Karpas-422 (cell line): ENCODE results near the gene CD19. TPM values are rescaled to one million over a fixed set of nuclear protein-coding genes. Genes with fewer than 3 reads are reported as not detected.

Source experiments
- DNase-seq: peaks from one replicate; pipeline ENCODE4 v3.0.0-alpha.2; 2015
- H2AFZ ChIP-seq: fragments of 200-600 bp; sonication (generic); 2 replicates; pipeline ENCODE4 v1.6.1; 2014; ENCODE audit warnings: antibody characterized with exemption, low read length, mixed read lengths
- H3K27ac ChIP-seq: fragments of 200-600 bp; sonication (generic); 2 replicates; pipeline ENCODE4 v1.5.1; 2014; ENCODE audit warnings: mild to moderate bottlenecking, low read length, moderate library complexity
- H3K27me3 ChIP-seq: fragments of 200-600 bp; sonication (generic); 2 replicates; pipeline ENCODE4 v1.6.1; 2014; ENCODE audit warnings: low read length, mixed read lengths
- H3K36me3 ChIP-seq: fragments of 200-600 bp; sonication (generic); 2 replicates; pipeline ENCODE4 v1.6.1; 2014; ENCODE audit warnings: low read length, mixed read lengths; ENCODE audit not compliant: insufficient read depth
- H3K4me1 ChIP-seq: fragments of 200-600 bp; sonication (generic); 2 replicates; pipeline ENCODE4 v1.6.1; 2014; ENCODE audit warnings: mild to moderate bottlenecking, low read length, mixed read lengths
- H3K4me2 ChIP-seq: fragments of 200-600 bp; sonication (generic); 2 replicates; pipeline ENCODE4 v1.6.1; 2014; ENCODE audit warnings: low read length, low read depth, mild to moderate bottlenecking; ENCODE audit not compliant: poor library complexity, severe bottlenecking
- H3K4me3 ChIP-seq: fragments of 200-600 bp; sonication (generic); 2 replicates; pipeline ENCODE4 v1.5.1; 2014; ENCODE audit warnings: mild to moderate bottlenecking, antibody characterized with exemption, low read length, mixed read lengths
- H3K79me2 ChIP-seq: fragments of 200-600 bp; sonication (generic); 2 replicates; pipeline ENCODE4 v1.6.1; 2014; ENCODE audit warnings: mild to moderate bottlenecking, low read length, mixed read lengths
- H3K9ac ChIP-seq: fragments of 200-600 bp; sonication (generic); 2 replicates; pipeline ENCODE4 v1.6.0; 2014; ENCODE audit warnings: low read length
- H3K9me2 ChIP-seq: fragments of 200-600 bp; sonication (generic), shearing (Covaris generic); replicated peaks from 2 replicates; pipeline ENCODE4 v1.6.0; 2014; ENCODE audit warnings: mild to moderate bottlenecking, low read length, moderate library complexity; ENCODE audit not compliant: insufficient read depth
- H3K9me3 ChIP-seq: fragments of 300-700, 200-600 bp; sonication (generic); 2 replicates; pipeline ENCODE4 v1.6.1; 2014; ENCODE audit warnings: low read length, mixed read lengths
- H4K20me1 ChIP-seq: fragments of 200-600 bp; sonication (generic); 2 replicates; pipeline ENCODE4 v1.6.1; 2014; ENCODE audit warnings: mild to moderate bottlenecking, antibody characterized with exemption, low read length, low read depth; ENCODE audit not compliant: insufficient read depth
- total RNA-seq: library from RNA; depleted of rRNA; stranded (reverse); fragments of >200 nt; shearing (Covaris generic); gene quantifications from 2 replicates; pipeline ENCODE4 v1.2.3, GENCODE V29; 2014; ENCODE audit warnings: low replicate concordance

The CD19 gene
- total RNA-seq, 1 experiment from 2014 or later = 194 TPM

GRCh38 chr16:28895609-28896008, 36.2 kb upstream of the CD19 start:
- Histone ChIP-seq H3K4me1 (no peaks in the 10 kb centered on the region), H3K27ac (no peak overlapping the region), H4K20me1 (no peaks in the 10 kb centered on the region), H3K9ac (no peak overlapping the region), H3K9me2 (no peaks in the 10 kb centered on the region), H3K36me3 (peaks cover 4% of the 10 kb centered on the region; the same call in 1 of the 2 replicates), H3K79me2 (no peaks in the 10 kb centered on the region), H3K4me3 (no peak overlapping the region), H3K4me2 (no peak overlapping the region), H2AFZ (no peak overlapping the region), H3K9me3 (no peaks in the 10 kb centered on the region), H3K27me3 (no peaks in the 10 kb centered on the region)
- DNase-seq = no peak

- Histone ChIP-seq H3K9me2 (no peaks in the 10 kb centered on the region), H3K79me2 (no peaks in the 10 kb centered on the region), H3K9me3 (no peaks in the 10 kb centered on the region)
These were observed 33.9 kb upstream of the CD19 start for GRCh38 chr16:28897826-28898225.

GRCh38 chr16:28898266-28898665, 33.5 kb upstream of the CD19 start:
- Histone ChIP-seq H4K20me1 (no peaks in the 10 kb centered on the region), H3K9me3 (no peaks in the 10 kb centered on the region), H2AFZ (no peak overlapping the region), H3K9ac (no peak overlapping the region), H3K27ac (no peak overlapping the region), H3K4me2 (no peak overlapping the region), H3K79me2 (no peaks in the 10 kb centered on the region), H3K4me1 (no peaks in the 10 kb centered on the region), H3K4me3 (no peak overlapping the region), H3K27me3 (no peaks in the 10 kb centered on the region), H3K9me2 (no peaks in the 10 kb centered on the region), H3K36me3 (peaks cover 4% of the 10 kb centered on the region; the same call in 1 of the 2 replicates)
- DNase-seq = no peak

More at GRCh38 chr16:28897826-28898225, 33.9 kb upstream of the CD19 start:
- Histone ChIP-seq H2AFZ (no peak overlapping the region), H3K9ac (no peak overlapping the region), H3K4me2 (no peak overlapping the region), H3K4me3 (no peak overlapping the region), H3K36me3 (peaks cover 4% of the 10 kb centered on the region; the same call in 1 of the 2 replicates), H4K20me1 (no peaks in the 10 kb centered on the region), H3K27ac (no peak overlapping the region), H3K4me1 (no peaks in the 10 kb centered on the region), H3K27me3 (no peaks in the 10 kb centered on the region)
- DNase-seq = no peak

- no peak for DNase-seq
These were observed 32.8 kb upstream of the CD19 start for GRCh38 chr16:28898942-28899341.

GRCh38 chr16:28899882-28900590, 31.7 kb upstream of the CD19 start:
- Histone ChIP-seq H3K9ac (no peak overlapping the region), H3K4me1 (no peaks in the 10 kb centered on the region), H3K27me3 (no peaks in the 10 kb centered on the region), H3K4me2 (no peak overlapping the region), H3K9me3 (no peaks in the 10 kb centered on the region), H3K27ac (no peak overlapping the region), H4K20me1 (no peaks in the 10 kb centered on the region), H3K79me2 (no peaks in the 10 kb centered on the region), H3K36me3 (peaks cover 4% of the 10 kb centered on the region; the same call in 1 of the 2 replicates), H2AFZ (no peak overlapping the region), H3K9me2 (no peaks in the 10 kb centered on the region), H3K4me3 (no peak overlapping the region)
- no peak for DNase-seq

More at GRCh38 chr16:28898942-28899341, 32.8 kb upstream of the CD19 start:
- Histone ChIP-seq H4K20me1 (no peaks in the 10 kb centered on the region), H3K36me3 (peaks cover 4% of the 10 kb centered on the region; the same call in 1 of the 2 replicates), H3K4me2 (no peak overlapping the region), H3K9me3 (no peaks in the 10 kb centered on the region), H3K9ac (no peak overlapping the region), H3K9me2 (no peaks in the 10 kb centered on the region), H3K27me3 (no peaks in the 10 kb centered on the region), H3K27ac (no peak overlapping the region), H3K4me3 (no peak overlapping the region), H2AFZ (no peak overlapping the region), H3K79me2 (no peaks in the 10 kb centered on the region), H3K4me1 (no peaks in the 10 kb centered on the region)

GRCh38 chr16:28900601-28901000, 31.2 kb upstream of the CD19 start:
- H3K9me3 ChIP-seq = no peaks in the 10 kb centered on the region
- H4K20me1 ChIP-seq = no peaks in the 10 kb centered on the region
- no peaks in the 10 kb centered on the region for H3K27me3 ChIP-seq
- no peaks in the 10 kb centered on the region for H3K9me2 ChIP-seq
- no peak overlapping the region for H3K9ac ChIP-seq
- no peaks in the 10 kb centered on the region for H3K79me2 ChIP-seq
- DNase-seq = no peak
- H3K4me1 ChIP-seq = no peaks in the 10 kb centered on the region
- no peak overlapping the region for H3K27ac ChIP-seq
- H3K4me3 ChIP-seq = no peak overlapping the region
- H3K4me2 ChIP-seq = no peak overlapping the region
- H3K36me3 ChIP-seq = peaks cover 4% of the 10 kb centered on the region; the same call in 1 of the 2 replicates
- H2AFZ ChIP-seq = no peak overlapping the region

- no peak overlapping the region for H3K9ac ChIP-seq
These were observed 29.9 kb upstream of the CD19 start for GRCh38 chr16:28901862-28902261.

GRCh38 chr16:28902909-28903308, 28.9 kb upstream of the CD19 start:
- Histone ChIP-seq H3K4me1 (no peaks in the 10 kb centered on the region), H3K9me2 (no peaks in the 10 kb centered on the region), H3K36me3 (peaks cover 4% of the 10 kb centered on the region; the same call in 1 of the 2 replicates), H3K27me3 (no peaks in the 10 kb centered on the region), H3K79me2 (no peaks in the 10 kb centered on the region), H3K4me3 (no peak overlapping the region), H3K4me2 (no peak overlapping the region), H4K20me1 (no peaks in the 10 kb centered on the region), H3K9me3 (no peaks in the 10 kb centered on the region), H3K27ac (no peak overlapping the region), H3K9ac (no peak overlapping the region), H2AFZ (no peak overlapping the region)
- DNase-seq = no peak

More at GRCh38 chr16:28901862-28902261, 29.9 kb upstream of the CD19 start:
- Histone ChIP-seq H3K27me3 (no peaks in the 10 kb centered on the region), H2AFZ (no peak overlapping the region), H3K9me2 (no peaks in the 10 kb centered on the region), H3K4me3 (no peak overlapping the region), H3K4me1 (no peaks in the 10 kb centered on the region), H3K27ac (no peak overlapping the region), H3K36me3 (peaks cover 4% of the 10 kb centered on the region; the same call in 1 of the 2 replicates), H3K4me2 (no peak overlapping the region), H3K9me3 (no peaks in the 10 kb centered on the region), H3K79me2 (no peaks in the 10 kb centered on the region), H4K20me1 (no peaks in the 10 kb centered on the region)
- DNase-seq = no peak
